Measurements from ENCODE around the gene DAPK1. TPM values are rescaled to one million over a fixed set of nuclear protein-coding genes. Genes with fewer than 3 reads are reported as not detected.

DAPK1 gene
- total and polyA plus RNA-seq, 2 donors (not counting 3 experiments of a cell fraction or from before 2014, with no cell fraction given) = 58.9 to 119 TPM

DNA sequence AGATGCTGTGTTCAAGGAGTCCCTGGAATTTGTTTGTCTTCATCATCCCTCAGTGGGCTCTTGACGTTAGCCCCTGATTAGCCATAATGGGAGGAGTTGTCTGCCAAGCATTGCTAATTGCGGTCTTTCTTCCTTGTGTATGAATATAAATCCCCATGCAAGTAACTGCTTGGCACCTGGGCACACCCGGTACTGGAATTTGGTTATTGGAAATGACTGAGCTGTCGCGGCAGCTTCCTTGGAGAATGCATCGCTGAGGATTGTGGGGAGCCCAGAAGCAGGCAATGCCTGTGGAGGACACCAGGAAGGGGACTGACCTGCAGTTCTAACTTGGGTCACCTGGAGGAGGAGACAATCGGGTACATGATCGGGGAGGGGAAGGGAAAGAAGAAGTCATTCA is 174.9 kb downstream of the DAPK1 start:
- FAIRE-seq = no peak
- no peak overlapping the region for H2AFZ ChIP-seq (ENCODE audit: low read depth, low read length)
- no peaks in the 10 kb centered on the region for H3K4me1 ChIP-seq (ENCODE audit: control insufficient read depth, extremely low read depth, insufficient read depth, low read length)
- POLR2A ChIA-PET = no interaction called here
- no peaks in the 10 kb centered on the region for H3K79me2 ChIP-seq (ENCODE audit: control insufficient read depth, insufficient read depth, low read length)
- H3K27me3 ChIP-seq (ENCODE audit: control insufficient read depth in 2 of 2, insufficient read depth in 2 of 2, low read length in 2 of 2) = no peaks in the 10 kb centered on the region
- H3K9ac ChIP-seq (replicated peaks; ENCODE audit: extremely low read depth, insufficient read depth, low read length) = no peak overlapping the region
- dilution Hi-C loops (cut with MboI; ENCODE audit: extremely low pct_ligation_motif_present, low sequenced_read_pairs) = no loop called here
- H4K20me1 ChIP-seq (replicated peaks; ENCODE audit: control insufficient read depth, extremely low read depth, insufficient read depth, low read length) = no peaks in the 10 kb centered on the region
- DNase-seq (ENCODE audit: low read depth, low spot score) = no peak
- BruUV-seq (replicated peaks) = no TSS peak
- no peak overlapping the region for H3K4me2 ChIP-seq (ENCODE audit: insufficient read depth, low read length)
- no peak overlapping the region for H3K4me3 ChIP-seq (replicated peaks in 1 of 3; ENCODE audit: insufficient read depth in 1 of 3, low read depth in 1 of 3, low read length in 3 of 3)
- H3K36me3 ChIP-seq (ENCODE audit: control insufficient read depth in 2 of 2, extremely low read depth in 1 of 2, insufficient read depth in 2 of 2, low read length in 2 of 2) = peaks cover 2 to 35% of the 10 kb centered on the region in 2 experiments
- CTCF ChIA-PET = interaction anchor here (1.4 kb wide), 1 partner anchor 12 kb away, joined by 4 read pairs; no protein-coding TSS in a partner anchor
- no peaks in the 10 kb centered on the region for H3K9me3 ChIP-seq (replicated peaks; ENCODE audit: control insufficient read depth, insufficient read depth, low read length)
- TF ChIP-seq, protein P1, sequence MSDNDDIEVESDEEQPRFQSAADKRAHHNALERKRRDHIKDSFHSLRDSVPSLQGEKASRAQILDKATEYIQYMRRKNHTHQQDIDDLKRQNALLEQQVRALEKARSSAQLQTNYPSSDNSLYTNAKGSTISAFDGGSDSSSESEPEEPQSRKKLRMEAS (IDR thresholded peaks at IDR 0.05; ENCODE audit: insufficient read depth, insufficient read length) = no peak
- TF ChIP-seq, protein P2, sequence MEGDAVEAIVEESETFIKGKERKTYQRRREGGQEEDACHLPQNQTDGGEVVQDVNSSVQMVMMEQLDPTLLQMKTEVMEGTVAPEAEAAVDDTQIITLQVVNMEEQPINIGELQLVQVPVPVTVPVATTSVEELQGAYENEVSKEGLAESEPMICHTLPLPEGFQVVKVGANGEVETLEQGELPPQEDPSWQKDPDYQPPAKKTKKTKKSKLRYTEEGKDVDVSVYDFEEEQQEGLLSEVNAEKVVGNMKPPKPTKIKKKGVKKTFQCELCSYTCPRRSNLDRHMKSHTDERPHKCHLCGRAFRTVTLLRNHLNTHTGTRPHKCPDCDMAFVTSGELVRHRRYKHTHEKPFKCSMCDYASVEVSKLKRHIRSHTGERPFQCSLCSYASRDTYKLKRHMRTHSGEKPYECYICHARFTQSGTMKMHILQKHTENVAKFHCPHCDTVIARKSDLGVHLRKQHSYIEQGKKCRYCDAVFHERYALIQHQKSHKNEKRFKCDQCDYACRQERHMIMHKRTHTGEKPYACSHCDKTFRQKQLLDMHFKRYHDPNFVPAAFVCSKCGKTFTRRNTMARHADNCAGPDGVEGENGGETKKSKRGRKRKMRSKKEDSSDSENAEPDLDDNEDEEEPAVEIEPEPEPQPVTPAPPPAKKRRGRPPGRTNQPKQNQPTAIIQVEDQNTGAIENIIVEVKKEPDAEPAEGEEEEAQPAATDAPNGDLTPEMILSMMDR (IDR thresholded peaks at IDR 0.05; ENCODE audit: extremely low read depth in 1 of 2, insufficient read depth in 1 of 2, low read depth in 1 of 2, low read length in 2 of 2) = no peak
- TF ChIP-seq JUN (IDR thresholded peaks at IDR 0.05; ENCODE audit: borderline replicate concordance, insufficient read depth, insufficient read length, low read depth) (no peak), FOS (IDR thresholded peaks at IDR 0.05; ENCODE audit: borderline replicate concordance, insufficient read depth, low read length) (no peak), GATA2 (IDR thresholded peaks at IDR 0.05; ENCODE audit: insufficient read depth, insufficient read length, low read depth, low read length) (no peak), EZH2 (IDR thresholded peaks at IDR 0.05; ENCODE audit: borderline replicate concordance, low read depth, low read length, severe bottlenecking) (no peak), MYC (IDR thresholded peaks at IDR 0.05; ENCODE audit: low read depth, low read length) (no peak)
- H3K27ac ChIP-seq (ENCODE audit: insufficient read depth, low read depth, low read length) = no peak overlapping the region
- H3K9me1 ChIP-seq (replicated peaks; ENCODE audit: control insufficient read depth, extremely low read depth, insufficient read depth, low read length) = no peaks in the 10 kb centered on the region
- intact Hi-C loops (cut with micrococcal nuclease) = no loop called here
